GOT3 (cell line): Measurements from ENCODE around the gene BRMS1.

Experiments
- DNase-seq: peaks from one replicate; lab custom pipeline; 2025; ENCODE audit warnings: mixed read lengths; lab: John Stamatoyannopoulos, UW

BRMS1 gene

GRCh38 chr11:66336234-66337102 is 8.4 kb downstream of the BRMS1 start, which contains the start of gene RIN1:
TSS of gene RIN1 (minus strand) at chr11:66336434. CDS start at chr11:66336402, 32 bp downstream.
- peak; percentile 94 for DNase-seq

DNA sequence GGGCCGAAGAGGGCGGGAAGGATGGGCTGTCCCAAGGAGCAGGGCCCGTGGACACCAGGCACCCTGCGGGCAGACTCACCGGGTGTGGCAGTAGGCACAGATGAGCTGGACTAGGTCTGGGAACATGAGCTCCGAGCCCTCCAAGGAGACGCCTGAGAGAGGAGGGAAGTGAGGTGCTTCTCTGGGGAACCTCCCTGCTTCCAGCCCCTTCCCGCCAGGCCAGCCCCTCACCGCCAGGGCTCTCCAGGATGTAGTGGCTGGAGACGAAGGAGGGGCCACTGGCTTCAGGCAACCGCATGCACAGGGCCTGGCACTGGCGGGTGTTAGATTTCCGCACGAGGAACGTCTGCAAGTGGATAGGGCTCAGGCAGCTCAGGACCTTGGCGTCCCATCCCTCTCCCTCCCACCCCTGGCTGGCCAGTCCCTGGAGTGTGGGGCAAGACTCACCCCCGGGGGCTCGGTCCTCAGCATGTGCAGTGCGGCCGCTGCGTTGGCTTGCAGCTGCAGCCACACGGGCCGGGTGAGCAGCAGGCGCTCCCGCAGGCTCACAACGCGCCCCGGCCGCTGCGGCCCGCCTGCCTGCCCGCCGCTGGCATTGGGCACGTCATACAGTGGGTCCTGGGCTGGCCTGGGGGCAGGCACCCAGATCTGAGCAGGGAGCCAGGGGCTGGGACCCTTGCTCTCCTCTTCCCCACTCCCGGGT is 9.2 kb downstream of the BRMS1 start:
- DNase-seq = no peak

- DNase-seq = no peak
Observed at GRCh38 chr11:66334605-66335442, 10.1 kb downstream of the BRMS1 start.

- no peak for DNase-seq
Observed at GRCh38 chr11:66333896-66334604, 10.9 kb downstream of the BRMS1 start.

GRCh38 chr11:66333220-66333877 is 11.6 kb downstream of the BRMS1 start:
- no peak for DNase-seq

DNA sequence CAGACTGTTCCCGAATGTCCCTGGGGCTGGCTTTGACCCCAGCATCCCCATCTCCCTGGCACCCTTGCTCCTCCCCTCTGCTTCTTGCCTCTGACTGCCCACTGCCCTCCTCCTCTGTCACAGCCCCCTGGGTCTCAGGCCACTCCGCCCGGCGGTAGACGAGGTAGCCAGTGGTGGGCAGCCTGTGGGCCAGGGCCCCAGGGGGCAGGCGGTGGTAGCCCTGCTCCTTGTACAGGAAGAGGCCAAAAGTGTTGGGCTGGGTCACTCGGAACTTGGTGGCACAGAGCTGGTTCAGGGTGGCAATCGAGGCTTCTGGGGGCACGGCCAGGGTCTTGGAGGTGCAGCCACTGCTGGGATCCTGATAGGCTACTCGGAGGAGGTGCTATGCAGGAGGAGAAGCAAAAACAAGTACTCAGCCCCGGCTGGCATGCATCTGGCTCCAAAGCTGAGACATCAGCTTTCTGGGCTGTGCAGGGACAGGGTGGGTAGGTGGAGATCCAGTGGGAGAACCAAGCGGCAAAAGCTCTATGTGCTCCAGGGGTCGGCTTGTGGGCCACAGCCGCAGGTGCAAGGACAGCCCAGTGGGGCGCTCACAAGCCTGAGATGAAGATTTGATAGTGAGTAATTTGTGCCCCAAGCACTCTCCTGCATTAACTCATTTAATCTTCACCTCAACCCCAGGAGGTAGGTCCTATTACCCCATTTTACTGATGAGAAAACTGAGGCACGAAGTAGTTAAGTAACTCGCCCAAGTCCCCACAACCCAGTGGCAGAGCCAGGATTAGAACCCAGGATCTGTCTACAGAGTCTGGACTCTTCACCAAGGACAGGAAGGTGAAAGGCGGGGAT is 12.3 kb downstream of the BRMS1 start:
- DNase-seq = no peak

DNA sequence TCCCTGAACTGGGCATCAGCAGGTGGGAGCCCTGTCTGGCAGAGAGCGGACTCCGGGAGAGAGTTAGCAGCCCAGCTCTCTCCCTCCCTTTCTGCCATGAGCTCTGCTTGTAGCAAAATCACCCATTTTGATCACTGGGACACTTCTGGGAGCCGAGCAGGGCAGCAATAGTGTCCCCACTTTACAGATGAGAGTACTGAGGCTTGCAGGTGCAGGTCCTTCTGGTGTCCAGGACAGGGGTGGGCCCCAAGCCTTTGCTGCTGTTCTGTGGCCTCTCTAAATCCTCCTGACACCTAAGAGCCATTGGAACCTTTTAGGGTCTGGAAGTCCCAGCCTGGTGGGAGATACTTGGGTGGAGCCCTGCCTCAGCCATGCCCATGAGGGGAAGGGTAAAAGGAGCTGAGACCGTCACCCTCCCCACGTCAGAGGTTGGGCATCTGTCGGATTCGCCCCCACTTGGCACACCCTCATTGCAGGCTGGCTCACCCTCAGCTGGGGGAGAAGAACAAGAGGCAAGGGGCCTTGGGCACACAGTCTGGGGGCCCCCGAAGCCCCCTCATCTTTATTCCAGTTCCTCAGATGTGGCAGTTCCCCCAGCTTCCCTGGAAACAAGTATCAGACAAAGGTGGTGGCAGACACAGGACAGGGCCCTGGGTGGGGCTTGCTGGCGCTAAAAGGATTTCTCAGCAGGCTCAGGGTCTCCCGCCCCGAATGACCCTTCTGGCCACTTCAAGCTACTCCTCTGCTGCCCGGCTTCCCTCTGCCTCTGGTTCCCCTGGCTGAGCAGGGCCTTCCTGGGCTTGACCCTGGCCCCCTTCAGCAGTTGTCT is 13.1 kb downstream of the BRMS1 start:
- DNase-seq = no peak

DNA sequence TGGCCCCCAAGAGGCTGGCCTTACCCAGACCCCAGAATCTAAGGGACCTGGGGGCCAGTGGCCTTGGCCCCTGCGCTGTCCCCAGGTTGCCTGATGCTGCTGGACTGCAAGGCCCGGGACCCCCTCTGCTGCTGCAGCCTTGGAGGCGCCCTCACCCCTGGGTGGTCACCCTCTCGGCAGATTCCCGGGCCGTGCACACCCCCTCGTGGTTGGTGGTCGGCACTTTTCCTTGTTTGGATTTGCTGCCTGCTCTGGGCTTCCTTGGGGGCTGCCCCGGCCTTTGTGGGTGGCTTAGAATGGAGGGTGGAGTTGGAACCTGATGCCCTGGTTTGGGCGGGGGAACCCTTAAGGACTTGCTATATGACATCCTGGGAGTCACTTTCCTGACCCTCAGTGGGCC is 14.0 kb downstream of the BRMS1 start:
- DNase-seq = no peak

- DNase-seq = no peak
Observed at GRCh38 chr11:66329165-66329673, 15.7 kb downstream of the BRMS1 start.

DNA sequence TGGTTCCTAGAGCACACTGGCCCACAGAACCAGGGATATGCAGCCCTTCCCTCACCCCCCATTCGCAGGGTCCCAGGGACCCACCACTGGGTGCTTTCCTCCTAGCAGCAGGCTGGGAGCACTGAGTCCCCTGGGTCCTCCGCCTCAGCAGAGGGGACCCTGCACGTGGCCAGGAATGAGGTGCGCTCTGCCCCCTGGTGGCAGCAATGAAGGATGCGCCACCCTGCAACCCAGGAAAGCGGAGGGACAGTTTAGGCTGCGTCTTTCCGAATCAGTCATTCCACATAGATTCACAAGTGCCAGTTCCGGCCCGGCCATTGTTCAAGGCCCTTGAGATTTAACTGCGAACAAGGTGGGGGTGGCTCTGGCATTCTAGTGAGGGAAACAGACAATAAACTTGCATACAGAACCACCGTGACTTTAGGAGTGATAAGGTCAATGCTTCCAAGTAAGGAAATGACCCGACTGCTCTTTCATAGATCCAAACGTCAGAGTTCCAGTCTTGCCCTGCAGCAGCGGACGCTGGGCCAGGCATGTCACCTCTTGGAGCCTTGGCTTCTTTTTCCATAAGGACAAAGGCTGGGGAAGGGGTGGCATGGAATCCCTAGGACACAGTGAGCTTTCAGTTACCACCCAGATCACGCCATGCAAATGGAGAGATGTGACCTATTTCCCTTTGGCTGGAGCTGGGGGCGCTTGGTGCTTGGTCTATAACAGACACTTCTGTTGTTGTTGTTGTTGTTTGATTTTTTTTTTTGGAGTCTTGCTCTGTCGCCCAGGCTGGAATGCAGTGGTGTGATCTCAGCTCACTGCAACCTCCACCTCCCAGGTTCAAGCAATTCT is 16.4 kb downstream of the BRMS1 start:
- peak; percentile 30 for DNase-seq

- no peak for DNase-seq
Observed at GRCh38 chr11:66328031-66328301, 16.9 kb downstream of the BRMS1 start.

- DNase-seq = peak; percentile 17
Observed at GRCh38 chr11:66327171-66328030, 17.5 kb downstream of the BRMS1 start.

DNA sequence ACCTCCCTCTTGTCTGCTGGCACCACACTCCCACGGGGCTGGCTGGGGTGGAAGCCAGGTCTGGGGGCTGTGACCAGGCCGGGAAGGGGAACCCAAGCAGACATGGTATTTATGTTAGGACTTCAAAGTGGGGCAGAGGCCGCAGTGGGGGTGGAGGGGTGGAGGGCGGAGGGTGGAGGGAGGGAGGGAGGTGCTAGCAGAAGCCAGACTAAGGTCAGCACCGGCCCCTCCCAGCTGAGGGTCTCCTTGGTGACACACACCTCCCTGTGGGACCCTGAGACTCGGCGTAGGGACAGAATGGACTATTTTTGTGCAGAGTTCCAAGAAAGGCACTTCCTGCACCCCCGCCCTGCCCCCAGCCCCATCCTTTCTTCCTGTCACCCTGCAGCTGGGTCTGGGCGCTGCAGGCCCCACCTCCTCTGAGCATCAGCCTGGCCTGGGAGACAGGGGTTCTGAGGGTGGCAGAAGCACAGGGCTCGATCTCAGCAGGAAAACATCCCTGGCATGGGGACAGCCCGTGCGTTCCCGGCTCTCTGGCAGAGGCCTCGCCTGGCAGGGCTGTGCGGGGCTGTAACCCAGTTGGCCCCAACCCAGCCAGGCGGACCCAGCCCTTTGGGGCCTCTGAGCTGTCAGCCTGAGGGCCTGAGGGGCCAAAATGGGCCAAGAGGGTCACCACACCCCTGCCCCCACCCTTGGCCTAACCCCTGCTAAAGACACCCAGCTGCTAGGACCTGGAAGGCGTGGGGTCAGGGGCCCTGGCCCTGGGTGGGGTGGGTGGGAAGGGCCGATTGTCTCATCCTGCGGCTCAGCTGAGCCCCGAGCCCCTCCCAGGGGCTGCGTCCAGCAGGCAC is 18.4 kb downstream of the BRMS1 start:
- no peak for DNase-seq

GRCh38 chr11:66325263-66325671 is 19.6 kb downstream of the BRMS1 start:
- no peak for DNase-seq

DNA sequence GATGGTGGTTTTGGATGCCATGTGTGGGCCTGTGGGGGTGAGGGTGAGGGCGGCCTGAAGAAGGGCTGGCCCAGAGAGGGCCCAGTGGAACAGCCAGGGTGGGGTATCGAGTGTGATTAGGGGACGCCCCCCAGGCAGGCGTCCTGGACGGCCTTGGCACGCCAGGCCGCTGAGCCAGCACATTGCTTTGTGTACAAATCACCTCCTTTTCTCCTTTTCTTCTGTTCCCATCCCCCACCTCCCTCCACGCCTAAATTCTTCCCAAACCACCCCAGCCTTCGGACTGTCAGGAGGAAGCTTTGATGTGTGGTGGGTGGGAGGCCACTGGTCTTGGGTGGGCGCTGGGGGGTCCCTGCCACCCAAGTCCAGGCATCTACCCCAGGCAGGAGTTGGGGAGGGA is 20.2 kb downstream of the BRMS1 start:
- DNase-seq = no peak

DNA sequence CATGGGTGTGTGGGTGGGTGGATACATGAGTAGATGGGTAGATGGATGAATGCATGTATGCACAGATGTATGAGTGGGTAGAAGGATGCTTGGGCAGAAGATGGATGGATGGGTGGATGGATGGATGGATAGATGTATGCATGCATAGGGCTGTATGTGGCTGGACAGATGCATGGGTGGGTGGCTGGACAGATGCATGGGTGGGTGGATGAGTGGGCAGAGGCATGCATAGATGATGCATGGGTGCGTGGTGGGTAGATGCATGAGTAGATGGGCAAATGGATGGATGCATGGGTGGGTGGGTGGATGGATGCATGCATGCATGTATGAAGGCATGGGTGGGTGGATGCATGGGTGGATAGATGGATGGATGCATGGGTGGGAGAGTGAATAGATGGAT is 21.2 kb downstream of the BRMS1 start:
- DNase-seq = no peak
